HG03439 (cell line): ENCODE results near the gene MS4A8.
A peak's percentile ranks its signal among the peaks of the same experiment; 100 is the strongest.

Source experiments
- ATAC-seq: cut with Tn5 transposase; IDR thresholded peaks from one replicate; pipeline ENCODE4 v1.9.1; 2021; ENCODE audit warnings: mild to moderate bottlenecking, moderate library complexity; ENCODE audit not compliant: unreplicated experiment

MS4A8 gene

DNA sequence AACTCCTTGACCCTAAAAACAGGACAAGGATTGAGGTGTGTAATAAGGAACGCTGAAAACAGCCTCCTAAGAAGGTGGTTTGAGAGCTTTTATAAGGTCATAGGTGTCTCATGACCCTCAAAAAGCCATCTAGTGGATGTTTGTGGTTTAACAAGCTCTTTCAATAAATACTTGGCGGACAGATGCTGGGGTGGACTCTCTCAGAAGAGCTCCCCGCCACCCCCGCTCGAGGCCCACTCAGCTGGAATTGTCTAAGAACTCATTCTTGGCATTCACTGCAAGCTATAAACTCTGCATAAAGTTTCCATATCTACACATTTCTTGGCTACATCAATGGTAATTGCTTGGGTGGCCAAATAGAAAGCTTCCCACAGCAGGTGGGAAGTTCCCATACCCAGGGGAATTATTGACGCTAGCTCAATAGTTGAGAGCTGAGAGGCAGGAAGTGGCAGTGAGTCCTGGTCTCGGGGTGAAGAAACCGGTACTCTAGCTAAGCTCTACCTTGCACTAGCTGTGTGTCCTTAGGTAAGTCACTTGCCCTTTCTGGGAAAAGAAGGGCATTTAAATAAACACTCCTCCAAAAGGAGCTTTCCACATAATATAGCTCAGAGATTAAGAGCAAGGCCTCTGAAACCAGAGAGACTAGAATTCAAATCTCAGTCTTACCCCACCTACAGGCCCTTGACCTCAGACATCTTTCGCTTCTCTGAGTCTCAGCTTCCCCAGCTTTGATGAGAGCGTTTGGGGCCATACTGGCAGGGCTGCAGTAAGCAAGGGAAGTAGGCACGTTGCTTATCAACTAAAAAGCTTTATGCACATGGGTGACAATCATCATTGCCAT lies 63.7 kb downstream of the MS4A8 start:
- ATAC-seq: peak; percentile 63

DNA sequence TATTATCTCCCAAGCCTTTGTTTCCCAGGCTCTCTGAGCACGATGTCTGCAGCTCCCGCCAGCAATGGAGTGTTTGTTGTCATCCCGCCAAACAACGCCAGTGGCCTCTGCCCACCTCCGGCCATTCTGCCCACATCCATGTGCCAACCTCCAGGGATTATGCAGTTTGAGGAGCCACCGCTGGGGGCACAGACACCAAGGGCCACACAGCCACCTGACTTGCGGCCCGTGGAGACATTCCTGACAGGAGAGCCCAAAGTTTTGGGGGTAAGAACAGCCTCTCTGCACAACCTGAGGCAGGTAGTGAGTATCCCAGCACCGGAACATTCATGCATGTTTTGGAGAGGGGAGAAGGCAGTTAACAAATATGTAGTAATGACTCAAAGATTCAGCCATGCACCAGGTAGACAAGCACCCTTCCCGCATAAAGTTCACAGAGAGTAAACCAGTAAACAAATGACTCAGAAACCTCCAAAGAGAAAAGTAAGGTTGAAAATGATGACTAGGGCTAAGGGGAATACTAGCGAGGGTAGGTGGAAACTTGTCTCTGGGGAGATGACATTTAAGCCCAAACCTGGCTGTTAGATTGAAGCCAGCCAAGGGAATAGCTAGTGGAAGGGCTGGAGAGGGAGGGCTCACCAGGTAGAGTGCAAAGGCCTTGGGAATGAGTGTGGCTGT lies 64.4 kb downstream of the MS4A8 start:
- peak; percentile 35 for ATAC-seq

DNA sequence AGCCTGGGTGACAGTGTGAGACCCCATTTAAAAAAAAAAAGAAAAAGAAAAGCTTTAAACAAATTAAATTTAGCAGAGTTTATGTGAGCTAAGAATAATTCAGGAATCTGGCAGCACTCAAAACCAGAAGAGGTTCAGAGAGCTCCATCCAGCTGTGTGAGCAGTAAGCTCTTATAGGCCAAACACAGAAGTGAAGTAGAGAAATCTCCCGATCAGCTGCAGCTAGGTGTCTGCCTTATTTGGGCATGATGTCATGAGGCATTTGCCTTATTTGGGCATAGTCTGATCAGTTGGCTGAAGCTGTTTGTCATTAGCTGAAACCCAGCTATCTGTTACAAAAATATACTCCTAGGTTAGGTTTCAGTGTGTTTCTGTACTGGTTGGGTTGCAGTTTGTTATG lies 65.5 kb downstream of the MS4A8 start:
- ATAC-seq: peak; percentile 55

DNA sequence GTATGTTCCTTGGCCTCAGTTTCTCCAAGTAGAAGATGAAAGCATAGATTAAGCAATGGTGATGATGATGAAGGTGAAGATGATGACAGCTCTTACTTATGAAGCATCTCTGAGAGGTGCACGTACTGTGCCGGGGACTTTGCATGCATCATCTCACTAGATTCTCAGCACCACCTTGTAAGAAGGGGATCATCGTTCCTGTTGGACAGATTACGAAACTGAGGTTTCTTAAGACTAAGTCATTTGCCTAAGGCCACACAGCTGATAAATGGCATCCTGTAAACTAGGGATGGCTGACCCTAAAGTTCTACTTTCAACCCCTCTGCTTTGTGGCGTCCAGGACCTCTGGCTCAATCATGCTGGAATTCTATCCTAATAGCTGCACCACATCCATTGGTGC lies 65.9 kb downstream of the MS4A8 start:
- ATAC-seq: peak; percentile 15
